Neutrophil (primary cell): ENCODE results near the gene COX14.
A peak's percentile ranks its signal among the peaks of the same experiment; 100 is the strongest.

Experiments used
- H3K27ac ChIP-seq: fragments of 200-600 bp; sonication (generic); 2 replicates; pipeline ENCODE4 v1.5.1; 2016; ENCODE audit warnings: mild to moderate bottlenecking, moderate library complexity
- H3K27me3 ChIP-seq: fragments of 200-600 bp; sonication (generic); 2 replicates; pipeline ENCODE4 v1.6.0; 2016; ENCODE audit warnings: mild to moderate bottlenecking
- H3K36me3 ChIP-seq: fragments of 200-600 bp; sonication (generic); 2 replicates; pipeline ENCODE4 v1.5.1; 2017
- H3K4me1 ChIP-seq, 2 experiments: fragments of 200-600 bp in 1 of 2; sonication (generic) in 1 of 2; 1 replicate in 1 of 2; 2 replicates in 1 of 2; pipeline versions ENCODE4 v1.5.1 to v1.6.1; 2013 to 2016; ENCODE audit warnings: low read depth in 1 of 2, low read length in 1 of 2, mild to moderate bottlenecking in 1 of 2, moderate library complexity in 1 of 2; ENCODE audit not compliant: control insufficient read depth in 1 of 2, insufficient read depth in 1 of 2
- H3K4me3 ChIP-seq, 2 experiments: fragments of 200-600 bp in 1 of 2; sonication (generic) in 1 of 2; 1 replicate in 1 of 2; 2 replicates in 1 of 2; pipeline ENCODE4 v1.5.1; 2013 to 2016; ENCODE audit warnings: low read depth in 1 of 2, low read length in 1 of 2, mild to moderate bottlenecking in 1 of 2, moderate library complexity in 1 of 2
- H3K9me3 ChIP-seq: fragments of 200-600 bp; sonication (generic); 2 replicates; pipeline ENCODE4 v1.5.1; 2016
- TF ChIP-seq, protein P1 (sequence below): fragments of 200-600 bp; sonication (generic); IDR thresholded peaks from 2 replicates; pipeline ENCODE4 v1.5.1; 2016; ENCODE audit warnings: antibody characterized with exemption

The COX14 gene

DNA sequence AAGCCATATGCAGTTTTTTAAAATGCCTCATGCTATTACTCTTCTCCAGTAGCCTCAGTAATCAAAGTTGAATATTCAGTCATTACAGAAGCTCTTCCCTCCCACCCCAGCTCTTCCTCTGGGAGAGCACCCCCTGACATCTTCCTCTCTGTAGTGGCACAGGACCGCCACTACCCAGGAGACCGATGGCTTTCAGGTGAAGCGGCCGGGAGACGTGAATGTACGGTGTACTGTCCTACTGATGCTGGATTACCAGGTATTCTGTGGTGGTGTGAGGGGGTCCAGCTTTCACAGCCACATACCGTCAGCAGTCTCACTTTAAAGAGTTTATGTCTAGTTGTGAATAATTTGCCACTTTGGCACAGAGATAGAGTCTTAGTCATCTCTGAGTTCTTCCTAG, 22.3 kb upstream of the COX14 start:
- Histone ChIP-seq H3K9me3 (no peaks in the 10 kb centered on the region), H3K4me1 (peaks cover 9 to 15% of the 10 kb centered on the region in 2 experiments), H3K27ac (no peak overlapping the region), H3K4me3 (no peak overlapping the region), H3K27me3 (no peaks in the 10 kb centered on the region), H3K36me3 (peaks cover 72% of the 10 kb centered on the region)
- TF ChIP-seq, protein P1, sequence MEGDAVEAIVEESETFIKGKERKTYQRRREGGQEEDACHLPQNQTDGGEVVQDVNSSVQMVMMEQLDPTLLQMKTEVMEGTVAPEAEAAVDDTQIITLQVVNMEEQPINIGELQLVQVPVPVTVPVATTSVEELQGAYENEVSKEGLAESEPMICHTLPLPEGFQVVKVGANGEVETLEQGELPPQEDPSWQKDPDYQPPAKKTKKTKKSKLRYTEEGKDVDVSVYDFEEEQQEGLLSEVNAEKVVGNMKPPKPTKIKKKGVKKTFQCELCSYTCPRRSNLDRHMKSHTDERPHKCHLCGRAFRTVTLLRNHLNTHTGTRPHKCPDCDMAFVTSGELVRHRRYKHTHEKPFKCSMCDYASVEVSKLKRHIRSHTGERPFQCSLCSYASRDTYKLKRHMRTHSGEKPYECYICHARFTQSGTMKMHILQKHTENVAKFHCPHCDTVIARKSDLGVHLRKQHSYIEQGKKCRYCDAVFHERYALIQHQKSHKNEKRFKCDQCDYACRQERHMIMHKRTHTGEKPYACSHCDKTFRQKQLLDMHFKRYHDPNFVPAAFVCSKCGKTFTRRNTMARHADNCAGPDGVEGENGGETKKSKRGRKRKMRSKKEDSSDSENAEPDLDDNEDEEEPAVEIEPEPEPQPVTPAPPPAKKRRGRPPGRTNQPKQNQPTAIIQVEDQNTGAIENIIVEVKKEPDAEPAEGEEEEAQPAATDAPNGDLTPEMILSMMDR = no peak

DNA sequence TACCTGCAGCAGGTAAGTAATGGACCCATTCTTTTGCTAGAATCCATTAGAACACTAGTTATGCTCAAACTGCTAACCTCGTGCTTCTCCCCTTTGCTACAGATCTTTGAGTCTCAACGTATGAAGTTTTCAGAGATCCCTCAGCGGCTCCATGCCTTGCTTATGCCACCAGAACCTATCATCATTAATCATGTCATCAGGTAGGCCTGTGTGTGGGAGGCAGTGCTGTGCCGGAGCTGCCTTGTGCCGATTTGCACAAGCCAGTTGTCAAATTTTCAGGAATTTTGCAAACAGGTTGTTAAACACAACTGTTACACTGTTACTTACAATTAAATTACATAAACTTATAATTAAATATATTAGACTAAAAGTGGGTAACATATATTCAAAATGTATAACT, 21.6 kb upstream of the COX14 start:
- TF ChIP-seq, protein P1 = no peak
- H3K4me3 ChIP-seq = no peak overlapping the region
- H3K36me3 ChIP-seq = peaks cover 79% of the 10 kb centered on the region
- H3K4me1 ChIP-seq = peaks cover 8 to 15% of the 10 kb centered on the region in 2 experiments
- no peak overlapping the region for H3K27ac ChIP-seq
- no peaks in the 10 kb centered on the region for H3K27me3 ChIP-seq
- H3K9me3 ChIP-seq = no peaks in the 10 kb centered on the region

DNA sequence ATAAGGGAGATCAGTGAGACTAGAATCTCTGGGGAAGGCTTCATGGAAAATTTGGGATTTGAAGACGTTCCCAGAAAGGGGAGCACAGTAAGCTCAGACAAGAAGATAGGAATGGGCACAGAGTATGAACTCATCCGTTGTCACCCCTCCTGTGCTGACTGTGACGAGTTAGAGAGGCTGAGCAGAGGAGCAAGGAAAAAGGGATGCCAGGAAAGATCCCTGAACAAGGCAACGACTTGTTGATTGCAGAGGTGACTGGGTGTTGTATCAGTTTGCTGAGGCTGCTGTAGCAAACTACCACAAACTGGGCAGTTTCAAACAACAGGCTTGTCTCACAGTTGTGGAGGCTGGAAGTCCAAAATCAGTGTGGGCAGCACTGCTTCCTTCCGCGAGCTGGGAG, 14.1 kb upstream of the COX14 start:
- TF ChIP-seq, protein P1 = no peak
- H3K27me3 ChIP-seq = no peaks in the 10 kb centered on the region
- peaks cover 95% of the 10 kb centered on the region for H3K36me3 ChIP-seq
- peak overlapping the region; percentile 59 for H3K27ac ChIP-seq
- H3K9me3 ChIP-seq = no peaks in the 10 kb centered on the region
- H3K4me3 ChIP-seq = no peak overlapping the region
- H3K4me1 ChIP-seq = peaks cover 19 to 22% of the 10 kb centered on the region in 2 experiments

DNA sequence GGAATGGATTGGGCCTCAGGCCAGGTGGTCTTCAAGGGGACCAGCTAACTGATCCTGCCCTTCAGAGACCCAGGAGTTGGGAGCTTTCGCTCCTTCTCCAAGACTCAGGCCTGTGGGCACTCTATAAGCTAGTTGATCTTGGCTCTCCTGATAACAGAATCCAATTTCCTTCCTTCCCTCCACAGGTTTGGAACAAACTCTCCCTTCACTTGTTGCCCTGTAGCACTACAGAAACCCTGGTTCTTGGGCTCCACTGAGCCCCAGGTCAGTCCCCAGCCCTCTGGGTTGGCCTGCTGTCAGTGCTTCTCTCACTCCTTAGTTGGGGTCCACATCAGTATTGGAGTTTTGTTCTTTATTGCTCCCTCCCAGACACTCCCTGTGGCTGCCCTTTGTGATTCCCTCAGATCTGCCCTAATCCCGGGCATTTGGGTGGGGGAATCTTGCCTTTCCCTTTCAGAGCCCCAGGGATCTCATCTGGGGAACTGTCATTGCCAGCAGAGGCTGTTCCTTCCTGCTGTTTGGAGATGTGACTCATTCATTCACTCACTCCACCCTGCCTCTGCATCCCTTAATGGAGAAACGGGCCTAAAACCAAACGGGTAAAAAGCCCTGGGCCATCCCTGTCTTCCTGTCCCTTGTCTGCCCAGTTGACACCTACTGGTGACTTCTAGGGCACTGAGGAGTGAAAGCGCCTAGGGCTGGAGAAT, 12.6 kb upstream of the COX14 start:
- no peaks in the 10 kb centered on the region for H3K9me3 ChIP-seq
- H3K36me3 ChIP-seq = peaks cover 80% of the 10 kb centered on the region
- H3K27me3 ChIP-seq = peaks cover 6% of the 10 kb centered on the region
- TF ChIP-seq, protein P1 = no peak
- peaks cover 19 to 22% of the 10 kb centered on the region in 2 experiments for H3K4me1 ChIP-seq
- H3K27ac ChIP-seq = peak overlapping the region; percentile 59
- H3K4me3 ChIP-seq = no peak overlapping the region

DNA sequence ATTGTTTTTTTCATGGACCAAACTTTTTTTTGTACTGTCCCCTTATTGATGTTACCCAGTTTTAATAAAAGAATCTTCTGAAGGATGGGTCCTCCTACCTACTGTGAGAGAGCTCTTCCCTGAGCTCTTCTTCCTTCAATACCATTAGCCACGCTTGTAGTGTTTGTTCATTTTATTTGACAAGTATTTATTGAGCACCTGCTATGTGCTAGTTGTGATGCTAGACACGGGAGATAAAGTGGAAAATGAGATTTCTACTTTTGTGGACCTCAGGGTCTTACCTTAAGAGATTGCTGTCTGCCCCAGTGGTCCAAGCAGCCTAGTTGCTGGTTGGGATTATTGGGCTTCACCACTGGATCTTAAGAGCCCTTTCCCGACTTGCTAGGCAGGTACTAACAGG, 11.5 kb upstream of the COX14 start:
- TF ChIP-seq, protein P1 = no peak
- peaks cover 19 to 22% of the 10 kb centered on the region in 2 experiments for H3K4me1 ChIP-seq
- H3K36me3 ChIP-seq = peaks cover 68% of the 10 kb centered on the region

More for the DNA sequence above, 11.5 kb upstream of the COX14 start:
- no peak overlapping the region for H3K4me3 ChIP-seq
- H3K27me3 ChIP-seq = peaks cover 6% of the 10 kb centered on the region
- H3K9me3 ChIP-seq = no peaks in the 10 kb centered on the region
- no peak overlapping the region for H3K27ac ChIP-seq
